Retinal pigment epithelial cell (primary cell): ENCODE results near the gene TAF4B.
"Not testable (repeated sequence)": the region's sequence is repeated elsewhere in the genome, so short reads cannot be mapped to it uniquely, and the experiment has no call there.

Experiments
- DNase-seq: peaks from one replicate; pipeline ENCODE4 v3.0.0-alpha.2; 2010; ENCODE audit warnings: low read depth
- H3K4me3 ChIP-seq: 2 replicates; pipeline ENCODE4 v1.5.1; 2011; ENCODE audit warnings: mild to moderate bottlenecking, low read length, control low read depth, moderate library complexity
- CTCF ChIP-seq: conservative IDR thresholded peaks from 2 replicates; pipeline ENCODE4 v1.5.1; 2011; ENCODE audit warnings: low read depth, low read length, control low read depth, inconsistent platforms

TAF4B gene

GRCh38 chr18:26432651-26433424 is 206.6 kb downstream of the TAF4B start:
- H3K4me3 ChIP-seq, result no peak overlapping the region
- TF ChIP-seq CTCF, result no peak
- DNase-seq, result no peak

GRCh38 chr18:26434887-26435286 is 208.6 kb downstream of the TAF4B start:
- no peak for TF ChIP-seq CTCF
- H3K4me3 ChIP-seq, result no peak overlapping the region
- no peak for DNase-seq

GRCh38 chr18:26435415-26436095 is 209.3 kb downstream of the TAF4B start:
- no peak overlapping the region for H3K4me3 ChIP-seq
- no peak for TF ChIP-seq CTCF
- DNase-seq, result no peak

GRCh38 chr18:26436176-26437051 is 210.2 kb downstream of the TAF4B start:
- DNase-seq, result no peak
- TF ChIP-seq CTCF, result no peak
- no peak overlapping the region for H3K4me3 ChIP-seq

GRCh38 chr18:26437634-26438033 is 211.4 kb downstream of the TAF4B start:
- not testable (repeated sequence) for H3K4me3 ChIP-seq, DNase-seq

- TF ChIP-seq CTCF, result no peak
- H3K4me3 ChIP-seq, result no peak overlapping the region
- no peak for DNase-seq
Observed at GRCh38 chr18:26438980-26439379, 212.7 kb downstream of the TAF4B start.

- no peak for TF ChIP-seq CTCF
- no peak for DNase-seq
- H3K4me3 ChIP-seq, result no peak overlapping the region
Observed at GRCh38 chr18:26439537-26439936, 213.3 kb downstream of the TAF4B start.
